C4-2B (cell line): ENCODE results near the gene LIMCH1.

Experiments
- CTCF ChIP-seq: fragments of 450-650 bp; conservative IDR thresholded peaks from 2 replicates; pipeline ENCODE4 v1.5.1; 2017; ENCODE audit warnings: mild to moderate bottlenecking
- ZFX ChIP-seq: fragments of 450-650 bp; IDR thresholded peaks from 2 replicates; pipeline ENCODE4 v1.6.1; 2017

- no peak for TF ChIP-seq CTCF
- TF ChIP-seq ZFX: no peak
Observed at GRCh38 chr4:41639291-41639690, 101.3 kb downstream of the LIMCH1 start.
